Measurements from ENCODE around the gene CDC6.

CDC6 gene

GRCh38 chr17:40342504-40343218 lies 55.0 kb downstream of the CDC6 start:
- DNase-seq = no peak

GRCh38 chr17:40343219-40344119 lies 55.8 kb downstream of the CDC6 start:
- DNase-seq = no peak

GRCh38 chr17:40344421-40345160 lies 56.9 kb downstream of the CDC6 start:
- no peak for DNase-seq

- DNase-seq = peak; percentile 53
These were observed 57.7 kb downstream of the CDC6 start for GRCh38 chr17:40345161-40345993.

GRCh38 chr17:40345994-40346764 lies 58.5 kb downstream of the CDC6 start:
- no peak for DNase-seq

GRCh38 chr17:40346765-40347158 lies 59.1 kb downstream of the CDC6 start:
- no peak for DNase-seq

GRCh38 chr17:40347319-40348135 lies 59.8 kb downstream of the CDC6 start:
- DNase-seq = no peak

- no peak for DNase-seq
These were observed 60.4 kb downstream of the CDC6 start for GRCh38 chr17:40348136-40348504.

- DNase-seq = no peak
These were observed 61.1 kb downstream of the CDC6 start for GRCh38 chr17:40348562-40349476.

GRCh38 chr17:40349477-40349894 lies 61.8 kb downstream of the CDC6 start:
- no peak for DNase-seq

GRCh38 chr17:40349895-40350688 lies 62.4 kb downstream of the CDC6 start:
- peak; percentile 94 for DNase-seq

- DNase-seq = peak; percentile 91
These were observed 63.1 kb downstream of the CDC6 start for GRCh38 chr17:40350689-40351358.

GRCh38 chr17:40351359-40352236 lies 63.9 kb downstream of the CDC6 start:
- DNase-seq = peak; percentile 57

GRCh38 chr17:40352237-40352778 lies 64.6 kb downstream of the CDC6 start:
- DNase-seq = no peak

GRCh38 chr17:40352779-40353394 lies 65.2 kb downstream of the CDC6 start:
- DNase-seq = no peak
